ENCODE results near the gene CIAO3. TPM values are rescaled to one million over a fixed set of nuclear protein-coding genes. Genes with fewer than 3 reads are reported as not detected.

The CIAO3 gene
- total and polyA plus RNA-seq, 2 donors (not counting 1 experiment from before 2014, with no cell fraction given), result 59.4 to 68.4 TPM

GRCh38 chr16:761625-762513 is 21.1 kb upstream of the CIAO3 start:
- Mint-ChIP-seq H3K27ac (no peak overlapping the region), H3K9me3 (ENCODE audit: insufficient read depth) (no peaks in the 10 kb centered on the region), H3K4me3 (no peak overlapping the region), H3K27me3 (peaks cover 9% of the 10 kb centered on the region), H3K4me1 (no peaks in the 10 kb centered on the region)
- ChIA-PET CTCF (no interaction called here), POLR2A (no interaction called here)
- Histone ChIP-seq H3K27ac (ENCODE audit: low read length in 2 of 2) (no peak overlapping the region), H3K4me3 (ENCODE audit: control extremely low read depth in 1 of 5, extremely low read depth in 1 of 5, insufficient read depth in 1 of 5, low read depth in 2 of 5, low read length in 4 of 5) (no peak overlapping the region), H3K79me2 (ENCODE audit: control insufficient read depth, insufficient read depth, low read length) (no peaks in the 10 kb centered on the region), H3K9ac (ENCODE audit: low read length) (no peak overlapping the region), H2AFZ (ENCODE audit: insufficient read depth, low read depth, low read length, poor library complexity, severe bottlenecking) (no peak overlapping the region), H3K4me2 (replicated peaks; ENCODE audit: low read depth, low read length, poor library complexity, severe bottlenecking) (no peak overlapping the region), H3K27me3 (replicated peaks in 1 of 4; ENCODE audit: control extremely low read depth in 1 of 4, control insufficient read depth in 3 of 4, insufficient read depth in 4 of 4, low read length in 3 of 4) (peaks cover 0 to 2% (median 0%) of the 10 kb centered on the region in 4 experiments), H3K9me3 (ENCODE audit: control extremely low read depth in 1 of 3, control insufficient read depth in 2 of 3, insufficient read depth in 1 of 3, low read length in 2 of 3) (peaks cover 0 to under 1% (median 0%) of the 10 kb centered on the region in 3 donors), H3K4me1 (ENCODE audit: control insufficient read depth in 2 of 2, insufficient read depth in 2 of 2, low read length in 2 of 2) (no peaks in the 10 kb centered on the region), H4K20me1 (ENCODE audit: control insufficient read depth, insufficient read depth, low read length, poor library complexity, severe bottlenecking) (no peaks in the 10 kb centered on the region), H3K36me3 (replicated peaks in 1 of 2; ENCODE audit: control extremely low read depth in 1 of 2, control insufficient read depth in 1 of 2, extremely low read depth in 1 of 2, insufficient read depth in 2 of 2, low read length in 1 of 2) (no peaks in the 10 kb centered on the region)
- intact Hi-C loops (cut with micrococcal nuclease), result no loop called here
- DNase-seq (no peak), ATAC-seq (ENCODE audit: low read depth) (no peak)
- WGBS (ENCODE audit: insufficient coverage), result 81% methylated on average over 20 of the region's 22 CpGs
- TF ChIP-seq EZH2 (IDR thresholded peaks at IDR 0.05; ENCODE audit: borderline replicate concordance, insufficient read depth, low read depth, low read length, poor library complexity, severe bottlenecking), result no peak
- TF ChIP-seq CTCF (IDR thresholded peaks at IDR 0.05), result no peak
